GM18517 (cell line): ENCODE data around the gene STK4.
"Not testable (repeated sequence)": the region's sequence is repeated elsewhere in the genome, so short reads cannot be mapped to it uniquely, and the experiment has no call there.

Experiments used
- ATAC-seq: cut with Tn5 transposase; IDR thresholded peaks from one replicate; pipeline ENCODE4 v1.9.1; 2021; ENCODE audit warnings: mild to moderate bottlenecking, moderate library complexity; ENCODE audit not compliant: unreplicated experiment

Gene STK4

DNA sequence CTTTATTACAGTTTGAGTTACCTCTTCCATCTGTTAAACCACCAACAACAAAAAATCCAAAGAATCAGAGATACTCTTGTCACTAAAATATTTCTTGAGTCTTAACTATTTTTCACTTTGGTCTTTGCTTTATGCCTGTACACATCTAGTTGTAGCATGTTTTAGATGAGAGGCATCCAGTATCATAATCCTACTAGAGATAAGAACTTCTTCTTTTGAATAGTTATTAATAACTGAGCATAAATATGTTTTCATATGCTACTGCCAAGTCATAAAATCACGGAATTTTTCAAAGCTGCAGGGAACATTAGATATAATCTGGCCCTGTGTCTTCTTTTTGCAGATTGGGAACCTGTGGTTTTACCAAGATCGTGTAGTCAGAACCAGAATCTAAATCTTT lies 55.3 kb downstream of the STK4 start:
- no peak for ATAC-seq

DNA sequence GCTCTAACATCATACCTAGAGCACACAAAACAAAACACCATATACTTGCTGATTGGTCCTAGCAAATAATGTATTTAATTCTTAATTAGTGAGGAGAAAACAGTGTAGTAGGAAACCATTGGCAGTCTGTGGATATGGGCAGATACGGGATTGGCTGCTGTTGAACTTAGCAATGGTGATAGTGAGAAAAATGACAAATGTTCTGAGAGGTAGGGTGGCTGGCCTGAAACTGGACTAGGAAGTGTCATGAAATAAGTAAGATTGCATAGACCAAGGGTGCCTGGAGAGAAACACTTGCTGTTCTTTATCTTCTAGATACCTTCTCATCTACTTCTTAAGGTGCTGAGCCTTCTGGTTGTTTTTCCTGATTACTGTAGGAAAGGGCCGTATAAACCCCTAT lies 56.8 kb downstream of the STK4 start:
- ATAC-seq: not testable (repeated sequence)

DNA sequence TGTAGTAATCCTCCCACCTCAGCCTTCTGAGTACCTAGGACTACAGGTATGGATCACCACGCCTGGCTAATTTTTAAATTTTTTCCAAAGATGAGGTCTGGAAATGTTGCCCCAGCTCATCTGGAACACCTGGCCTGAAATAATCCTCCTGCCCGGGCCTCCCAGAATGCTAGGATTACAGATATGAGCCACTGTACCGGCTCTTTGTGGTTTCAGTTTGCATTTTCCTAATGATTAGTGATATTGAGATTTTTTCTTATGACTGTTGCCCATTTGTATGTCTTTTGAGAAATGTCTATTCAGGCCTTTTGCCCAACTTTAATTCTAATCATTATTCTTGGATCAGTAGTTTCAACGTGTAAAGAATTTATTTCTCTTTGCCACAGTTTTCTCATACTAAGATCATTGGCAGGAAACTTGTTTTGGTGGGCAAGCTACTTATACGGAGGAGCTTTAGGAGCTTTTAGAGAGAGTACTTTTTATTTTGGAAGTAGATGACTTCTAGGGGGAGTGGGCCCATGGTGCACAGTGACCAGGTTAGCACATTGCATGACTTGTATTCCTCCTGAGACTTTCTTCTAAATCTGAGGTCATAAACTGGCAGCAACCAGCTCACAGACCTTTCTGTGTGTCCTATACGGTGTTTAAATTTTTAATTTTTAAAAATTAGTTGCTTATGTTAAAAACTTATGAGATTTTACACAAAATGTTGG lies 62.3 kb downstream of the STK4 start:
- no peak for ATAC-seq

DNA sequence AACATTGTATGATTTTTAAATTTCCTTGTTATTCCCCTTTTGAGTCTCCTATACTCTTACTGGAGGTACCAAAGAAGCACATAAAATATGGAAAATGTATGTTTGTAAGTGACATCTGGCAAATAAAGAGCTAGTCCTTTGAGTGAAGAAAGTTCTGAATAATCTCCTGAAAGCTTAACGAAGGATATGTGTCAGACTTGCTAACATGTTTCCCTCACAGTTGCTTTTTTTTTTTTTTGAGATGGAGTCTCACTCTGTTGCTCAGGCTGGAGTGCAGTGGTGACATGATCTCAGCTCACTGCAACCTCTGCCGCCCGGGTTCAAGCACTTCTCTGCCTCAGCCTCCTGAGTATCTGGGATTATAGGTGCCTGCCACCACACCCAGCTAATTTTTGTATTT lies 63.6 kb downstream of the STK4 start:
- ATAC-seq: no peak

DNA sequence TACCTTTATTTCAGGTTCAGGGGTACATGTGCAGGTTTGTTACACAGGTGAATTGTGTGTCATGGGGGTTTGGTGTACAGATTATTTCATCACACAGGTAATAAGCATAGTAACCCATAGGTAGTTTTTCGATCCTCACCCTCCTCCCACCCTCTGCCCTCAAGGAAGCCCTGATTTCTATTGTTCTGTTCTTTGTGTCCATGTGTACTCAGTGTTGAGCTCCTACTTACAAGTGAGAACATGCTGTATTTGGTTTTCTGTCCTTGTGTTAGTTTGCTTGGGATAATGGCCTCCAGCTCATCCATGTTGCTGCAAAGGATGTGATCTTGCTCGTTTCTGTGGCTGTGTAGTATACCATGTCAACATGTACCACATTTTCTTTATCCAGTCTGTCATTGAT lies 66.0 kb downstream of the STK4 start:
- ATAC-seq: no peak

DNA sequence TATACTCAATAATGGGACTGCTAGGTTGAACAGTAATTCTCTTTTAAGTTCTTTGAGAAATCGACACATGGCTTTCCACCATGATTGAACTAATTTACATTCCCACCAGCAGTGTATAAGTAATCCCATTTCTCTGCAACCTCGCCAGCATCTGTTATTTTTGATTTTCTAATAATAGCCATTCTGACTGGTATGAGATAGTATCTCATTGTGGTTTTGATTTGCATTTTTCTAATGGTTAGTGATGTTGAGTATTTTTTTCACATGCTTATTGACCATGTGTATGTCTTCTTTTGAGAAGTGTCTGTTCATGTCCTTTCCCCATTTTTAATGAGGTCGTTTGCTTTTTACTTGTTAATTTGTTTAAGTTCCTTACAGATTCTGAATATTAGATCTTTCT lies 66.5 kb downstream of the STK4 start:
- ATAC-seq: no peak

DNA sequence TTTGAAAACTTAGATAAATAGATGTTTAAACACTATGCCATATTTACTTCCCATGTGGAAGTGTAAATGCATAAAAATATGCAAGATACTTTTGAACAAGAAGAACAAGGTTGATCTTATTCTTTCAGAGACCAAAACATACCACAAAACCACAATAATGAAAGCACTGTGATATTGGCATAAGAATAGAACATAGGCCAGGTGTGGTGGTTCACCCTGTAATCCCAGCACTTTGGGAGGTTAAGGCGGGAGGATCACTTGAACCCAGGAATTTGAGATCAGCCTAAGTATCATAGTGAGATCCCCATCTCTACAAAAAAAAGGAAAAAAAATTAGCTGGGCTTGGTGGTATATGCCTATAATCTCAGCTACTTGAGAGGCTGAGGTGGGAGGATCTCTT lies 68.1 kb downstream of the STK4 start:
- ATAC-seq: no peak

DNA sequence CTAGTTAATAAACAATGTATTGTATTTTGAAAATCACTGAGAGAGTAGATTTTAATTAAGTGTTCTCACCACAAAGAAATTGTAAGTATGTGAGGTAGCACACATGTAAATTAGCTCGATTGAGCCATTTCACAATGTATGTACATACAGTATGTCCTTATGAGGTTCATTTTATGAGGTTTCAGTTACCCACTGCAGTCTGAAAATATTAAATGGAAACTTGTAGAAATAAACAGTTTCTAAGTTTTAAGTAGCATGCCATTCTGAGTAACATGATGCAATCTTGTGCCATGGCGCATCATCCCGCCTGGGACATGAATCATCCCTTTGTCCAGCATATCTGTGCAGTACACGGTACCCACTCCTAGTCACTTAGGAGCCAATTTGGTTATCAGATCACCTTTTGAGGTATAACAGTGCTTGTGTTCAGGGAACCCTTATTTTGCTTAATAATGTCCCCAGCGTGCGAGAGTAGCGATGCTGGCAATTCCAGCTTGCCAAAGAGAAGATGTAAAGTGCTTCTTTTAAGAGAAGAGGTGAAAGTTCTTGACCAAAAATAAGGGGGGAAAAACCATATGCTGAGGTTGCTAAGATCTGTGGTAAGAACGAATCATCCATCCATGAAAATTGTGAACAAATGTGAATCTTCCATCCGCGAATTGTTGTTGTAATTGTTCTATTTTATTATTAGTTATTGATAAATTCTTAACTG lies 69.9 kb downstream of the STK4 start:
- no peak for ATAC-seq

DNA sequence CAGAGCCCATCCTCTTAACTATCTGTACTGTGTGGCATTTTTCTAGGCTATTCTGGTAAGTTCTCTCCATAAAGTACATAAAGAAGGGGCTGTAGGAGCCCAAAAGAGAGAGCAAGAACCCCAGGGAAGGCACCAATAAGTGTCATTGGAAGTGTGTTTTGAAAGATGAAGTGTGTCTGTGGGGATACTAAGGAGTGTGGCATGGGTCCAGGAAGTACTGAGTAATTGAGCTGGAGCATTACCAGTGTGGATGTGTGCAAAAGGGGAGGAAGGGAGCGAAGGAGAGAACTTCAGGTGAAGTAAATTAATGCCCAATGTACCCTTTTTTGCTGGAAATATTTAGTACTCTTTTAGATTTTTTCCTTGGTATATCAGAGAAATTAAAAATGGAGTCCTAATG lies 70.7 kb downstream of the STK4 start:
- ATAC-seq: no peak

DNA sequence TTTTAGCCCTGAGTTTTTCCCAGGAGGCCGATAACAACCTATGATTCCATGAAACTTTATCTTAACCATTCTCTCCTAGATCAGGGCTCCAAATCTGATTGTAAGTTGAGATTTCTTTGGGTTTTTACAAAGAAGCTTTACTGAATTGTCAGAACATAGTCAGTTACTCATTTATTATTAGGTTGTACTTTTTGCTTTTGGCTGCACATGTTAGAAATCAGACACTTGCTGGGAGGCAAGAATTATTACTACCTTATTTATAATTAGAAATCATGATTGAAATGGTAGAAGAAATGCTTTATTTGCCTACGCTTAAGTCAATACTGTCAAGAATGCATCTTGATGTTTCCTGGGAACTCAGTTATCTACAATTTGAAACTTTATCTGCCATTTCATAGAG lies 71.3 kb downstream of the STK4 start:
- ATAC-seq: no peak

DNA sequence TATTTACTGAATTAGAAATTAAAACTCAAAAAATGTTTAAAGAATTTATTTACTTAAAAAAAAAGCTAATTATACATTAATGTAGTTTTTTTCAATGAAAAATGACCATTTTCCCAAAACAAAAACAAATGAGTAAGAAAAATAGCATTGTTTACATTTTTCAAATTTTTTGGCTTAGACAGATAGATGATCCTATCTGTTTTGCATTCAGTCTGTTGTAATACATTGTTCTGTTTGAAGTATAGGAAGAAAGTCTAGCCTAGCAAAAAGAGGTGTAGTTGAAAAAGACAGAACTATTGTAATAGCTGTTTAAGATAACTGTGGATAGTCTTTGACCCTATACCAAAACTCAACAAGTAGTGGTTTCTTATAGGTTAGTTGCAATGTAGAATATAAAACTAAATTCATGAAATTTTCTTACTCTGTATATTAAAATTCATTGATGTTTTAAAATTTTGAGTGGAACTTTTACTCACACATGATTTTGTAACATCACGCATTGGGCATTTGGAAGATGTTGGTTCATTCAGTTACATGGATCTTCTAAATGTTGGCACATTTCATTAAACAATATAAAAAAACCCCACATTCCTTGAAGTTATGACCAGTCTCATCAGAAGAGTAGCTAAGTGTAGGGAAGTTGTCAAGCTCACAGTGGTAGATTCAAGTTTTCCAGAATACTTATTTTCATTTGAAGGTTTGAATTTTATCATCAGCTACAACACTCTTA lies 72.6 kb downstream of the STK4 start:
- no peak for ATAC-seq

DNA sequence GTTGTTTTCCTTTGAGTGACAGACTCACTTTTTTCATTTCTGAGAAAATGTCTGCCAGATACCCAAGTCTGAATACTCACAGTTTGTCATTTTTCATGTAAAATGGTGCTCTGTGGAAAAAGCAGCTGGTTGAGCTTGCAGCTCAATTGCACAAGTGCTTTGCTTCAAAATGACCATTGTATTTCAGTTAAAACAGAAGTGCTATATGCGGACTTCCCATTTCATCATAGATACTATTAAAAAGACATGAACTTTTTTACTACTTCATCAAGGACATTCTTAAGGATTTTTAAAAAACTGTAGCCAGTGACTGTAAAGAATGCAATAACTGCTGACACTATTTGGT lies 73.1 kb downstream of the STK4 start:
- no peak for ATAC-seq

DNA sequence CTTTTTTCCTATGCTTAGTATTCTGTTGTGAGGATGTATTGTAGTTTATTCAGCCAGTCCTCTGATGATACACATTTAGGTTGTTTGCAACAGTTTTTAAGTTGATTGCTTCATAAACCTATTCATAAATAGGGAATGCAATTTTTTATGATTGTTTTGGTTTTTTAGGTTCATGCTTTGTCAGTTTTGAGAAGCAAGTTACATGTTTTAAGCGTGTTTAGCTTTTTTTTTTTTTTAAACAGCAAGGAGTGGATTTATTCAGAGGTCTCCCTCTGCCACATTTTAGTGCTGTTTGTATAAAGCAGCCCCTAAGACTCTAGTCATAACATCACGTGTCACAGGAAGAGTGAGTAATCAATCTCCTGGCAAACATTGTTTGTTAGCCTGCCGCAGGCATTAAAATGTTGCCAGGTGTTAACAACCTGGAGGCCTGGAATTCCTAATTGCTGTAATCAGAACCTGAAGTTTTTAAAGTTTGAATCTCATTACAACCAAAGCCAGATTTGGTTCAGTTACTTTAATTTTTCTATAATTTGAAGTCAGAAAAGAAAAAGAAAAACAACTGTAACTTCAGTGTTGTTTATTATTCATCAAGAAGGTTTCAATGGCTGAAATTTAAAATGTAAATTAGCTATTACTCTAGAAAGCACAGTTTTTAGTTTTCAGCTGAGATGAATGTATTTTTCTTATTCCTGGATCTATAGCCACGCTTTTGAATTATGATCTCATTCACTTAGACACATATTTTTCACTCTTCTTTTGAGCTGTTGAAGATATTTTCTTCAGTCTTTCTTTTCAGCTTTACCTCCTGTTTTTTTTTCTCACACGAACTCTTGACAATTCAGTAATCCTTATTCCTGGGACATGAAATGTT lies 75.4 kb downstream of the STK4 start:
- no peak for ATAC-seq

DNA sequence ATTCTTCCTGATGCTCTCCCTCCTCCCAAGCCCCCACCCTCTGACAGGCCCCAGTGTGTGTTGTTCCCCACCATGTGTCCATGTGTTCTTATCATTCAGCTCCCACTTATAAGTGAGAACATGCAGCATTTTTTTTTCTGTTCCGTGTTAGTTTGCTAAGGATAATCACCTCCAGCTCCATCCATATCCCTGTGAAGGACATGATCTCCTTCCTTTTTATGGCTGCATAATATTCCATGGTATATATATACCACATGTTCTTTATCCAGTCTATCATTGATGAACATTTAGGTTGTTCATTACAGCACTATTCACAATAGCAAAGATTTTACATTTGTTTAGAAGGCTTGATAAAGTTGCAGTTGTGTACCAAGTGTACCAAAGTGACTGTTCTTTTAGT lies 76.7 kb downstream of the STK4 start:
- no peak for ATAC-seq

DNA sequence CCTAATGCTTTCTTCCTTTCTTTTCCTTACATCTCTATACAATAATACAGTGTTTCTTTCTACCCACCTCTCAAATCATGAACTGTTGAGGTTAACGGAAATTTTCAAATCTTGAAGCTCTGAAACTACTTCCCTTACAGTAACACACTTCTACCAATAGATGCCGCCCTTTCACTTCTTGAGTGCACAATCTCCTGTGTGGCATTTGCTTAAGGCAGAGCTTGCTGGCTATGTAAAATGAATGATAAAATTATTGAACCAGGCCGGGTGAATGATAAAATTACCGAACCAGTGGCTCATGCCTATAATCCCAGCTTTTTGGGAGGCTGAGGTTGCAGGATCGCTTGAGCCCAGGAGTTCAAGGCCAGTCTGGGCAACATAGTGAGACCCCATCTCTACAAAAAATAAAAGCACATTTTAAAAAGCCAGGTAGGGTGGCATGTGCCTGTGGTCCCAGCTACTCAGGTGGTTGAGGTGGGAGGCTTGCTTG lies 77.8 kb downstream of the STK4 start:
- peak; percentile 51 for ATAC-seq

DNA sequence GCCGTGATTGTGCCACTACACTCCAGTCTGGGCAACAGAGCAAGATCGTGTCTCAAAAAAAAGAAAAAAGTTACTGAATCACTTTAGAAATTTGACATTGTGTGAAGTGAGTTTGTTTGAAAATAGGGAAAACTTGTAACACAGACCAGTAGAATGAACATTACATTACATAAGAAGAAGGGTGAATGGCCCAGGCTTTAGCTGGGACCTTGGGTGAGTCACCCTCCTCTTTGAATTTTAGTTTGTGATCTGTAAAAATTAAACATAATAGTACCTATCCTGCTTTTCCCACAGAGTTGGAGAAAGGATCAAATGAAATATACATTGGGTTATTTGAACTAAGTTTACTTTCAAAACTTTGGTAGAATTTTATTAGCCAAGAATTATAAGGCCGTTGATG lies 78.3 kb downstream of the STK4 start:
- no peak for ATAC-seq

DNA sequence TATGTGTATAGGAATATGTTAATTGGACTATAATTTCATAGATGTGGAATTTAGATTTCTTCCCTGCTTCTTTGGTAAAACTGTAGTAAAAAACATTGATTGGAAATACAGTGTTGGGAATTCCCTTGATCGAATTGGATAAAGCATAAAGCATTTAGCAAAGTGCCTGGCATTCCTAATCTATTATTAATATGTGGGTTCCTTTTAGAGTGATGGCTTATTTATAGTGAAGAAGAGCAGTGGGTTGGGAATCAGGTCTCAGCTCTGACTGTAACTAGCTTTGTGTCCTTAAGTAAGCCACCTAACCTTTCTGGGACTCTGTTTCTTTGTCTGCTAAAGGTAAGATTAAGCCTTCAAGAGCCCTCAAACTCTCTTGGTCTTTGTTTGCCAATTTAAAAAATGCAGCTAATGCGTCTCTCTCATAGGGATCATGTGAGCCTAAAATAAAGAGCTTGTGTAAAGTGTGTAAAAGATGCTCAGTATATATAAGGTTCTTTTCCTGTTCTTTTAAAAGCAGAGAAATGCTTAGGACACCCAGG lies 81.3 kb downstream of the STK4 start:
- ATAC-seq: no peak

DNA sequence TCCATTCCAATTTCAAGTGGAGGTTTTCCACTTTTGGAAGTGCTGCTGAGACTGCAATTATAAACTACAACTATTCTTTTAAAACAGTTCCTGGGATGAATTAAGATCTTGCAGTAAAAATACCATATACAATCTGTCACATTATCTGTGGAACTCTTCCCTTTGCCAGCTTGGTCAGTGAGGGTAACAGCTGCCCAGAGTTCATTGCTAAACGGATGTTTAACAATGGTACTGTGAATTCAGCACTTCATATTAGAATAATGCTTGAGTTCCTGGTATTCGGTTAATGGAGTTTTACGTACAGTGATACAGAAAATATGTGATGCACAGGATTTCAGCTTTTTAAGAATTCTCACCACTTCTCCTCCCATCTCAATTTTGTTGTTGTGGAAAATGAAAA lies 83.1 kb downstream of the STK4 start:
- no peak for ATAC-seq

DNA sequence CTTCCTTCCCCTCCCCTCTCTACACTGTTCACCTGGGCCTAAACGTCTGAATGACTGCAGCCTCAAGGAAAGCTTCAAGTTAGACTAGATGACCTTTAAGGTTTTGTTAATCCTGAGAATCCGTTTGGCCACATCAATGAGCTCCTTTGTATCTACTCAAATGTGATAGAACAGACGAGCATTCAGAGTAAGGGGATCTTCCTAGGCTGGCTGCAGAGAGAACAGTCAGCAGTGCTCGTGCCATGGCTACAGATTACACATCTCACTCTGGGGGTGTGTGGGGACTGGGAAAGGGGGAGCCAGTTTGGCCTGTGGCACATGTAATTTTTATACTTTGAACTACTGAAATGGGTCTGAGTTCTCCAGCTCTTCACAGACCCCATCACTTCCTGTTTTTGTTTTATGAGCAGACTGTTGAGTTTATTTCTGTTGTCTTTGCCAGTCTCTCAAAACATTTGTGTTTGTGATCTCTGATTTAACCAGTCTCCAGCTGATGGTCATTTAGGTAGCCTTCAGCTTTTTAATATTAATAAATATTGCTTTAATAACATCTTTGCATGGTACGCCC lies 83.7 kb downstream of the STK4 start:
- no peak for ATAC-seq
